ENCODE measurements around the gene CENPM. TPM values are rescaled to one million over a fixed set of nuclear protein-coding genes. Genes with fewer than 3 reads are reported as not detected.

Gene CENPM
- polyA plus RNA-seq, 1 donor from 2014 or later, result 2.1 TPM

GRCh38 chr22:41893591-41894375 is 53.2 kb downstream of the CENPM start:
- TF ChIP-seq MXI1 (conservative IDR thresholded peaks at IDR 0.05; ENCODE audit: poor library complexity, severe bottlenecking) (no peak), POLR2AphosphoS5 (IDR thresholded peaks at IDR 0.05) (no peak), CTCF (IDR thresholded peaks at IDR 0.05; ENCODE audit: poor library complexity, severe bottlenecking) (no peak), SMC3 (conservative IDR thresholded peaks at IDR 0.05; ENCODE audit: poor library complexity) (no peak), RAD21 (conservative IDR thresholded peaks at IDR 0.05) (no peak), EZH2 (IDR thresholded peaks at IDR 0.05; ENCODE audit: borderline replicate concordance, insufficient read depth, low read length, poor library complexity, severe bottlenecking) (no peak), REST (IDR thresholded peaks at IDR 0.05; ENCODE audit: borderline replicate concordance) (no peak)
- no peak overlapping the region for H3K4me3 ChIP-seq (ENCODE audit: low read length)
- H2AFZ ChIP-seq (ENCODE audit: low read depth, low read length), result no peak overlapping the region
- no peak overlapping the region for H3K4me2 ChIP-seq (ENCODE audit: low read length)
- H3K27me3 ChIP-seq (ENCODE audit: insufficient read depth, low read depth, low read length), result no peaks in the 10 kb centered on the region
- H3K27ac ChIP-seq (ENCODE audit: low read length), result no peak overlapping the region
- no peaks in the 10 kb centered on the region for H4K20me1 ChIP-seq (ENCODE audit: insufficient read depth)
- no peak overlapping the region for H3K9ac ChIP-seq (ENCODE audit: low read length)
- no peaks in the 10 kb centered on the region for H3K9me2 ChIP-seq (ENCODE audit: insufficient read depth, low read length)
- no peaks in the 10 kb centered on the region for H3F3A ChIP-seq (ENCODE audit: insufficient read depth, low read length, poor library complexity, severe bottlenecking)
- H3K79me2 ChIP-seq (replicated peaks; ENCODE audit: insufficient read depth, low read length), result no peaks in the 10 kb centered on the region
- H3K36me3 ChIP-seq (ENCODE audit: insufficient read depth, low read length), result peaks cover 6% of the 10 kb centered on the region
- no peaks in the 10 kb centered on the region for H3K9me3 ChIP-seq (ENCODE audit: low read length)

GRCh38 chr22:41892721-41893120 is 54.2 kb downstream of the CENPM start:
- Histone ChIP-seq H3K4me3 (ENCODE audit: low read length) (no peak overlapping the region), H3F3A (ENCODE audit: insufficient read depth, low read length, poor library complexity, severe bottlenecking) (no peaks in the 10 kb centered on the region), H3K9me3 (ENCODE audit: low read length) (no peaks in the 10 kb centered on the region), H3K36me3 (ENCODE audit: insufficient read depth, low read length) (peaks cover 6% of the 10 kb centered on the region), H3K9me2 (ENCODE audit: insufficient read depth, low read length) (no peaks in the 10 kb centered on the region), H3K4me2 (ENCODE audit: low read length) (no peak overlapping the region), H2AFZ (ENCODE audit: low read depth, low read length) (no peak overlapping the region), H3K27ac (ENCODE audit: low read length) (no peak overlapping the region), H3K79me2 (replicated peaks; ENCODE audit: insufficient read depth, low read length) (no peaks in the 10 kb centered on the region), H3K9ac (ENCODE audit: low read length) (no peak overlapping the region), H4K20me1 (ENCODE audit: insufficient read depth) (no peaks in the 10 kb centered on the region), H3K27me3 (ENCODE audit: insufficient read depth, low read depth, low read length) (no peaks in the 10 kb centered on the region)
- no peak for TF ChIP-seq EZH2 (IDR thresholded peaks at IDR 0.05; ENCODE audit: borderline replicate concordance, insufficient read depth, low read length, poor library complexity, severe bottlenecking)
- no peak for TF ChIP-seq EP300 (conservative IDR thresholded peaks at IDR 0.05; ENCODE audit: poor library complexity, severe bottlenecking)
- TF ChIP-seq RAD21 (conservative IDR thresholded peaks at IDR 0.05), result no peak

Data from neural cell (in vitro differentiated cells).